HG03175 (cell line): Measurements from ENCODE around the gene ZSCAN5A.
"Not testable (repeated sequence)": the region's sequence is repeated elsewhere in the genome, so short reads cannot be mapped to it uniquely, and the experiment has no call there.

Experiments
- ATAC-seq: cut with Tn5 transposase; IDR thresholded peaks from one replicate; pipeline ENCODE4 v1.9.1; 2021; ENCODE audit warnings: mild to moderate bottlenecking, moderate library complexity; ENCODE audit not compliant: unreplicated experiment

ZSCAN5A gene

GRCh38 chr19:56315077-56315828, 614 bp upstream of the ZSCAN5A start:
- peak; percentile 76 for ATAC-seq

GRCh38 chr19:56314018-56314380, 640 bp downstream of the ZSCAN5A start:
- ATAC-seq = no peak

- no peak for ATAC-seq
Measured at GRCh38 chr19:56312787-56313657, 1.6 kb downstream of the ZSCAN5A start.

- no peak for ATAC-seq
Measured at GRCh38 chr19:56312342-56312741, 2.3 kb downstream of the ZSCAN5A start.

- no peak for ATAC-seq
Measured at GRCh38 chr19:56310462-56310861, 4.2 kb downstream of the ZSCAN5A start.

- no peak for ATAC-seq
Measured at GRCh38 chr19:56309511-56310185, 5.0 kb downstream of the ZSCAN5A start.

- no peak for ATAC-seq
Measured at GRCh38 chr19:56308792-56309191, 5.8 kb downstream of the ZSCAN5A start.

- not testable (repeated sequence) for ATAC-seq
Measured at GRCh38 chr19:56307062-56307461, 7.6 kb downstream of the ZSCAN5A start.

GRCh38 chr19:56306016-56306415, 8.6 kb downstream of the ZSCAN5A start:
- ATAC-seq = no peak

GRCh38 chr19:56304243-56304642, 10.4 kb downstream of the ZSCAN5A start:
- ATAC-seq = no peak

GRCh38 chr19:56301886-56302620, 12.6 kb downstream of the ZSCAN5A start:
- no peak for ATAC-seq

GRCh38 chr19:56301155-56301554, 13.5 kb downstream of the ZSCAN5A start:
- no peak for ATAC-seq

- no peak for ATAC-seq
Measured at GRCh38 chr19:56299688-56300087, 15.0 kb downstream of the ZSCAN5A start.

- no peak for ATAC-seq
Measured at GRCh38 chr19:56297010-56297409, 17.6 kb downstream of the ZSCAN5A start.

- ATAC-seq = no peak
Measured at GRCh38 chr19:56295531-56296455, 18.8 kb downstream of the ZSCAN5A start.

- no peak for ATAC-seq
Measured at GRCh38 chr19:56294549-56294948, 20.1 kb downstream of the ZSCAN5A start.

GRCh38 chr19:56291867-56292266, 22.8 kb downstream of the ZSCAN5A start:
- ATAC-seq = no peak

- ATAC-seq = no peak
Measured at GRCh38 chr19:56290104-56290503, 24.5 kb downstream of the ZSCAN5A start.

GRCh38 chr19:56284746-56285145, 29.9 kb downstream of the ZSCAN5A start:
- no peak for ATAC-seq

GRCh38 chr19:56282809-56283208, 31.8 kb downstream of the ZSCAN5A start:
- ATAC-seq = no peak
